LNCaP clone FGC (cell line): ENCODE results near the gene MEIS2.

Experiments
- DNase-seq: peaks from one replicate; pipeline ENCODE4 v3.0.0-alpha.2; 2011; ENCODE audit warnings: low read depth
- H3K4me3 ChIP-seq: 2 replicates; pipeline ENCODE4 v1.5.1; 2011; ENCODE audit warnings: mild to moderate bottlenecking, low read depth, low read length, control low read depth
- CTCF ChIP-seq: IDR thresholded peaks from 2 replicates; pipeline ENCODE4 v1.5.1; 2012; ENCODE audit warnings: mild to moderate bottlenecking; ENCODE audit not compliant: control insufficient read depth, insufficient read depth; ENCODE audit errors: extremely low read depth

Gene MEIS2

GRCh38 chr15:36888011-36888992 is 212.0 kb downstream of the MEIS2 start:
- no peak for DNase-seq
- H3K4me3 ChIP-seq: no peak overlapping the region
- TF ChIP-seq CTCF: no peak

GRCh38 chr15:36887214-36887961 is 213.0 kb downstream of the MEIS2 start:
- H3K4me3 ChIP-seq: no peak overlapping the region
- no peak for DNase-seq
- TF ChIP-seq CTCF: no peak

GRCh38 chr15:36886701-36887100 is 213.6 kb downstream of the MEIS2 start:
- no peak for DNase-seq
- no peak overlapping the region for H3K4me3 ChIP-seq

GRCh38 chr15:36886191-36886590 is 214.2 kb downstream of the MEIS2 start:
- no peak for DNase-seq
- no peak for TF ChIP-seq CTCF
- H3K4me3 ChIP-seq: no peak overlapping the region

More at GRCh38 chr15:36886701-36887100, 213.6 kb downstream of the MEIS2 start:
- no peak for TF ChIP-seq CTCF

- no peak for DNase-seq
- TF ChIP-seq CTCF: no peak
- H3K4me3 ChIP-seq: no peak overlapping the region
Observed at GRCh38 chr15:36885771-36886170, 214.6 kb downstream of the MEIS2 start.

GRCh38 chr15:36884936-36885635 is 215.3 kb downstream of the MEIS2 start:
- DNase-seq: no peak
- no peak overlapping the region for H3K4me3 ChIP-seq
- TF ChIP-seq CTCF: no peak
